Epithelial cell of prostate (primary cell): ENCODE results near the gene HES7.
A peak's percentile ranks its signal among the peaks of the same experiment; 100 is the strongest.
"Not testable (repeated sequence)": the region's sequence is repeated elsewhere in the genome, so short reads cannot be mapped to it uniquely, and the experiment has no call there.

Experiments used
- DNase-seq: peaks from one replicate; pipeline ENCODE4 v3.0.0-alpha.2; 2011; ENCODE audit warnings: low read depth, low spot score
- H3K27ac ChIP-seq: fragments of 450-650 bp; 2 replicates; pipeline ENCODE4 v1.5.1; 2017; ENCODE audit warnings: mild to moderate bottlenecking

Gene HES7

DNA sequence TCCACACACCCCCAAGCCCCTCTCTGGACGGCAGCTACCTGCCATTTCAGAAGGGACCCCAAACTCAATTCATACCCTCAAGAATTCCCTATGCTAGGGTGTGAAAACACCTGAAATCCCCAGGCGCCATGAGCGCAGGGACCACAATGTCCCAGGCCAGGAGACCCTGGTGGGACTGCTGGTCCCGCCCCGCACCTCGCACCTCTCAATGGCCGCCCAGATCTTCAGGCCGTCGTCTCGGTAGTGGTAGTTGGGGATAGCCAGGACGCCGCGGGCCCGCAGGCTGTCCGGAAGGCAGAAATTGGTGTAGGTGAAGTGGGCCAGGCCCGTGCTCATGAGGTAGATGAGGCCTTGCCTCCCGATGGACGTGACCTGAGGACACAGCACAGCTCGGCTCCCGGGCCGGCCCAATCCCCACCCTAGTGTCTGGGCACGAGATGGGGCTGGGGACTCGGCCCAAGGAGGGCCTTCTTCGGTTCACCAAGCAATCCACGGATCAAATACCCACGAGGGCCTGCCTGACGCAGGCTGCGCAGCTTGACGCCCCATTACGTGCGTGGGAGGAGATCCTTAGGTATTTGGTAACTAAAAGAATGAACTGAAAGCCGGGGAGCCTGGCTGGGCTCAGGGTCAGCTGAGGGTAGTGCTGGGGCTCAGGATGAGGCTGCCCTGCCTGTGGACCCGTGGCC is 14.8 kb downstream of the HES7 start:
- DNase-seq, result no peak
- H3K27ac ChIP-seq, result no peak overlapping the region

- not testable (repeated sequence) for DNase-seq
- H3K27ac ChIP-seq, result peak overlapping the region; percentile 99
Measured at GRCh38 chr17:8106980-8107379, 16.9 kb downstream of the HES7 start.

DNA sequence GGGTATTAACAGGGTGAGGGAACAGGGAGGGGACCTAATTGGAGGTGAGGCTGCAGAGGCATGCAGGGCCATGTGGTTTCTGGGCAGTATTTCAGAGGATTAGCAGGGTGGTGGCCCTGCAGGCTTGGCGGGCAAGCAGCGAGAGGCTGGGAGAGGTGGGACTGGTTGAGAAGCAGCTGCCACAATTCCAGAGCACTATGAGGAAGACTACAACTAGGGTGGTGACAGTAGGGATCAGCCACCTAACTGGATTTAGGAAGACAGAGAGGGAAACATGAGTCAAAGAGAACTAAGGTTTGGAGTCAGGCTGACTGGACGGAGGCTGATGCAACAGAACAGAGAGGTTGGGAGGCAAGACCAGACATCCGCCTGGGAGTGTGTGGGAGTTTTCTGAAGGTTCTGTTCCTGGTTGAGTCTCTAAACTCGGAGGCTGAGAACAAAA is 17.9 kb downstream of the HES7 start:
- no peak for DNase-seq
- peak overlapping the region; percentile 99 for H3K27ac ChIP-seq

GRCh38 chr17:8104911-8105310 is 19.0 kb downstream of the HES7 start:
- DNase-seq, result no peak

DNA sequence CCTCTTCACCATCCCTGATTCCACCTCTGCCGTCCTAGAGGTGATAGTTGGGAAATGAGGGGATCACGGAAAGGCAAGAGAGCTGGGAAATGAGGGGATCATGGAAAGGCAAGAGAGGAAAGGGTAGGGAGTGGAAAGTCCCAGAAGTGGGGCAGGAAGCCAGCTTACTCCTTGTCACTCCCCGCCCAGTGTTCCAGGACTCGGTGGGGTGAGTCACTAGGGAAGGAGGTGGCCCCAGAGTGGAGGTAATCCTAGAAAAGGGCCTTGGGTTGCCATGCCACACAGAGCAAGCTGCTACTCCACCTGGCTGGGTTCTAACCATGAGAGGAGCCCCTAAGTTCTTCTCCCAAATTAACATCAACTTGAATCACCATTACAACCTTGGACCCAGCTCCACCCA is 20.4 kb downstream of the HES7 start:
- no peak for DNase-seq
- H3K27ac ChIP-seq, result peak overlapping the region; percentile 99

More at GRCh38 chr17:8104911-8105310, 19.0 kb downstream of the HES7 start:
- H3K27ac ChIP-seq, result peak overlapping the region; percentile 99

- H3K27ac ChIP-seq, result no peak overlapping the region
- DNase-seq, result no peak
Measured at GRCh38 chr17:8101721-8102120, 22.2 kb downstream of the HES7 start.

DNA sequence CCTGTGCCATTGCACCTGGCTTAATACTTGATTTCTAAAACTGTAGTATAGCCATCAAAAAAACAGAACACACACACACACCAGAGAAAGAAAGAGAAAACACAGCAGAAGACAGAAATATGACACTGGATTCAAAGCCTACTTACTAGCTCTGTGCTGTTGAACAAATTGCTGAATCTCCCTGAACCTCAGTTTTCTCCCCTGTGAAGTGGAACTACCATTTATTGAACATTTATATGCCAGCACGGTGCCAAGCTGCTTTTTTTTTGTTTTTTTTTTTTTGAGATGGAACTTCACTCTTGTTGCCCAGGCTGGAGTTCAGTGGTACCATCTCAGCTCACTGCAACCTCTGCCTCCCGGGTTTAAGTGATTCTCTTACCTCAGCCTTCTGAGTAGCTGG is 23.1 kb downstream of the HES7 start:
- no peak overlapping the region for H3K27ac ChIP-seq
- DNase-seq, result no peak

GRCh38 chr17:8100111-8100510 is 23.8 kb downstream of the HES7 start:
- DNase-seq, result no peak
- no peak overlapping the region for H3K27ac ChIP-seq

GRCh38 chr17:8096541-8096940 is 27.4 kb downstream of the HES7 start:
- DNase-seq, result no peak

DNA sequence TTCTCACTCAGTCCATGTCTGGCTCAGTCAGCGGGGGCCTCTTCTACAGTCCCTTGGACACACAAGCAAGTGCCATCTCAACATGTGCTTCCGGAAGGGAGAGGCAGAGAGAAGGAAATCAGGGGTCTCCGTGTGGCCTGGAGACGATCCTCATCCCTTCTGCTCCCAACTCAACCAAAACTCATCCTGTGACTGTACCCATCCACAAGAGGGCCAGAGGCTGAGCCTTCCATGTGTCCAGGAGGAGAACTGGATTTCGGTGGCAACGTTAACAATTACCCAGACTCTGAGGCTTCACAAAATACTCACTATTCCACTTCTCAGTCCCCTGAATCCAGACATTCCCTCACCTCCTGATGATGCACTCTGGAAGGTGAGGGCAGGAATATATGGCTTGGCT is 28.5 kb downstream of the HES7 start:
- DNase-seq, result no peak

More at GRCh38 chr17:8096541-8096940, 27.4 kb downstream of the HES7 start:
- H3K27ac ChIP-seq, result no peak overlapping the region

GRCh38 chr17:8091033-8091687 is 32.7 kb downstream of the HES7 start:
- DNase-seq, result no peak
- H3K27ac ChIP-seq, result no peak overlapping the region

More for the DNA sequence above, 28.5 kb downstream of the HES7 start:
- no peak overlapping the region for H3K27ac ChIP-seq

DNA sequence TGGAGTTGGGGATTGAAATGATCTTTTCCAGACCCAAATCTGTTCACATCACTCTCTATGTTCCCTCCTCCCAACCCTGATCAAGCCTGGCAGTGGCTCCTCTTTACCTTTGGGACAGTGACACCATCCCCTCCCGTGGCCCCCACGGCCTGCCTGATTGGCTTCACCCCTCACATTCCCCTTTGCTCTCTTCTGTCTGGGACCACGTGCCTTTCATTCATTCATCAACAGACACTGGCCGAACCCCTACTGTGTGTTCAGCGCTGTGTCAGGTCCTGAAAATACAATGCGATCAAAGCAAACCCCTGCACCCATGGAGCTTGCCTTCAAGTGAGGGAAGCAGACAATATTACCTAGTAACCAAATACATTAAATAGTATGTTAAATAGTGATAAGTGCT is 34.2 kb downstream of the HES7 start:
- H3K27ac ChIP-seq, result no peak overlapping the region
- no peak for DNase-seq

GRCh38 chr17:8087952-8088230 is 36.0 kb downstream of the HES7 start:
- no peak overlapping the region for H3K27ac ChIP-seq
- DNase-seq, result no peak

GRCh38 chr17:8087075-8087951 is 36.6 kb downstream of the HES7 start, which contains the start of gene ALOX12B:
Gene ALOX12B (minus strand): TSS chr17:8087716. CDS start chr17:8087442, 274 bp downstream.
- no peak within 1 kb of the TSS for H3K27ac ChIP-seq
- DNase-seq, result no peak

DNA sequence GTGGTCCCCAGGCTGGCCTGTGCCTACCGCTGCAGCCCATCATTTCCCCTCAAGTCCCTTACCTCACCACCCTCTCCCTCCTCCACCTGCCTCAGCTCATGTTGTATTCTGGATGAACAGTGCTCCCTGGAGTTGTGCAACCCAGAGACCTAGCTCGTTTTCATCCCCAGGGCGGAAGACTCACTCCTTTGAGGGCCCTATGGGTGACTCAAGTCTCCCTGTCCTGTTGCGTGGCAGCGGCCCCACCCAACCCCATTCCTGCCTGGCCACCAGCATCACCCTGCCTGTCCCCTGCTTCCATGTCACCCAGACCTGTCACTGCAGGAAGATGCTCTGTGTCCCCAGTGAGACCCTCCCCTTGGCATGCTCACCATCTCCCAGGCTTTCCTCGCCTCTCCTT is 39.7 kb downstream of the HES7 start:
- DNase-seq, result no peak
- no peak overlapping the region for H3K27ac ChIP-seq

- H3K27ac ChIP-seq, result no peak overlapping the region
- no peak for DNase-seq
Measured at GRCh38 chr17:8082292-8082691, 41.6 kb downstream of the HES7 start.

GRCh38 chr17:8081876-8082275 is 42.0 kb downstream of the HES7 start:
- H3K27ac ChIP-seq, result no peak overlapping the region
- no peak for DNase-seq

- H3K27ac ChIP-seq, result no peak overlapping the region
- no peak for DNase-seq
Measured at GRCh38 chr17:8080799-8081219, 43.1 kb downstream of the HES7 start.

GRCh38 chr17:8080208-8080798 is 43.6 kb downstream of the HES7 start:
- no peak for DNase-seq

More at GRCh38 chr17:8080208-8080798, 43.6 kb downstream of the HES7 start:
- no peak overlapping the region for H3K27ac ChIP-seq
